CD14-positive monocyte (primary cell): ENCODE measurements around the gene POLL. TPM values are rescaled to one million over a fixed set of nuclear protein-coding genes. Genes with fewer than 3 reads are reported as not detected.

Source experiments
- DNase-seq, 3 donors: peaks; one replicate each; pipeline ENCODE4 v3.0.0-alpha.2; 2011 to 2022
- H2AFZ ChIP-seq: 2 replicates; pipeline ENCODE4 v1.6.0; 2012; ENCODE audit warnings: mild to moderate bottlenecking, low read depth, low read length, inconsistent platforms; ENCODE audit not compliant: insufficient read depth, poor library complexity, severe bottlenecking
- H3K27ac ChIP-seq, 2 donors: 1 replicate in 1 of 2; 2 replicates in 1 of 2; pipeline ENCODE4 v1.5.1; 2012 to 2013; ENCODE audit warnings: low read length in 2 of 2, control low read depth in 1 of 2, inconsistent platforms in 1 of 2, low read depth in 1 of 2, mild to moderate bottlenecking in 1 of 2
- H3K27me3 ChIP-seq, 2 donors: one replicate each; pipeline versions ENCODE4 v1.6.0 to v1.6.1; 2011 to 2013; ENCODE audit warnings: low read length in 2 of 2; ENCODE audit not compliant: control insufficient read depth in 2 of 2, insufficient read depth in 2 of 2
- H3K36me3 ChIP-seq, 2 donors: replicated peaks in 1 of 2; 1 replicate in 1 of 2; 2 replicates in 1 of 2; pipeline versions ENCODE4 v1.5.1 to v1.6.1; 2012 to 2013; ENCODE audit warnings: low read length in 2 of 2, control low read depth in 1 of 2, inconsistent platforms in 1 of 2, mild to moderate bottlenecking in 1 of 2; ENCODE audit not compliant: insufficient read depth in 2 of 2, control insufficient read depth in 1 of 2
- H3K4me1 ChIP-seq, 2 donors: 1 replicate in 1 of 2; 2 replicates in 1 of 2; pipeline versions ENCODE4 v1.5.1 to v1.6.1; 2012 to 2013; ENCODE audit warnings: low read length in 2 of 2, control low read depth in 1 of 2, inconsistent platforms in 1 of 2, mild to moderate bottlenecking in 1 of 2, moderate library complexity in 1 of 2; ENCODE audit not compliant: insufficient read depth in 2 of 2, control insufficient read depth in 1 of 2
- H3K4me2 ChIP-seq: replicated peaks from 2 replicates; pipeline ENCODE3; 2012; ENCODE audit warnings: low read length, moderate library complexity, mild to moderate bottlenecking; ENCODE audit not compliant: poor library complexity, severe bottlenecking; ENCODE audit errors: extremely low read depth
- H3K4me3 ChIP-seq, 3 experiments: fragments of 200-600 bp in 1 of 3; sonication (generic) in 1 of 3; replicated peaks in 1 of 3; 1 replicate in 2 of 3; 2 replicates in 1 of 3; pipeline ENCODE4 v1.5.1; 2011 to 2013; ENCODE audit warnings: low read length in 3 of 3, mild to moderate bottlenecking in 3 of 3, control low read depth in 2 of 3, low read depth in 2 of 3, inconsistent platforms in 1 of 3, moderate library complexity in 1 of 3
- H3K79me2 ChIP-seq: 2 replicates; pipeline ENCODE4 v1.6.0; 2012; ENCODE audit warnings: mild to moderate bottlenecking, control low read depth, inconsistent platforms, low read length, moderate library complexity; ENCODE audit not compliant: insufficient read depth
- H3K9ac ChIP-seq: 2 replicates; pipeline ENCODE4 v1.6.0; 2017; ENCODE audit warnings: low read length, mild to moderate bottlenecking; ENCODE audit not compliant: insufficient read depth, poor library complexity, severe bottlenecking
- H3K9me3 ChIP-seq, 2 donors: replicated peaks in 1 of 2; 1 replicate in 1 of 2; 2 replicates in 1 of 2; pipeline versions ENCODE4 v1.5.1 to v1.6.1; 2012 to 2013; ENCODE audit warnings: low read length in 2 of 2, control low read depth in 1 of 2; ENCODE audit not compliant: control insufficient read depth in 1 of 2, insufficient read depth in 1 of 2
- H4K20me1 ChIP-seq: 2 replicates; pipeline ENCODE4 v1.6.0; 2012; ENCODE audit warnings: mild to moderate bottlenecking, low read length, control low read depth, moderate library complexity; ENCODE audit not compliant: insufficient read depth
- H3K27ac Mint-ChIP-seq, 7 donors: one replicate each; pipeline ENCODE4 v1.8.0; 2020; ENCODE audit warnings: mild to moderate bottlenecking in 7 of 7, mixed read lengths in 7 of 7, moderate library complexity in 6 of 7, inconsistent platforms in 2 of 7
- H3K27me3 Mint-ChIP-seq, 3 donors: one replicate each; pipeline ENCODE4 v1.8.0; 2021 to 2022; ENCODE audit warnings: low read depth in 3 of 3, mild to moderate bottlenecking in 3 of 3, mixed read lengths in 3 of 3, moderate library complexity in 3 of 3, inconsistent platforms in 1 of 3
- H3K36me3 Mint-ChIP-seq, 2 donors: one replicate each; pipeline ENCODE4 v1.8.0; 2020; ENCODE audit warnings: mixed read lengths in 2 of 2, inconsistent platforms in 1 of 2, mild to moderate bottlenecking in 1 of 2
- H3K4me1 Mint-ChIP-seq: one replicate; pipeline ENCODE4 v1.8.0; 2020; ENCODE audit warnings: mild to moderate bottlenecking, mixed read lengths
- H3K4me3 Mint-ChIP-seq, 2 donors: one replicate each; pipeline ENCODE4 v1.8.0; 2020; ENCODE audit warnings: mild to moderate bottlenecking in 2 of 2, mixed read lengths in 2 of 2, moderate library complexity in 1 of 2
- H3K9me3 Mint-ChIP-seq, 7 donors: one replicate each; pipeline ENCODE4 v1.8.0; 2020 to 2022; ENCODE audit warnings: mixed read lengths in 7 of 7, mild to moderate bottlenecking in 6 of 7, moderate library complexity in 6 of 7, inconsistent platforms in 2 of 7
- CTCF ChIP-seq: fragments of 200-600 bp; IDR thresholded peaks from one replicate; pipeline ENCODE4 v1.8.0; 2022; ENCODE audit warnings: antibody characterized with exemption, mild to moderate bottlenecking
- WGBS: methylation state at CpG from one replicate; pipeline ENCODE4 v1.1.5; 2013; ENCODE audit warnings: missing lambda C conversion rate; ENCODE audit not compliant: insufficient coverage; 5-methylcytosine and 5-hydroxymethylcytosine counted together
- intact Hi-C, 2 donors: fragments of 100-400 bp; cut with micrococcal nuclease; formaldehyde crosslinking; loops; one replicate each; pipeline versions ENCODE4 v1.15.0 to v1.15.1; 2023
- polyA plus RNA-seq, 3 donors: library from polyadenylated mRNA; depleted of rRNA in 1 of 3; unstranded in 2 of 3; stranded (reverse) in 1 of 3; fragments of 300-500 nt in 2 of 3; fragments of >200 nt in 1 of 3; fragmentation: Illumina TruSeq in 2 of 3; gene quantifications; 1 replicate in 2 of 3; 2 replicates in 1 of 3; pipeline ENCODE4 v1.2.3, GENCODE V29; 2012 to 2021

POLL gene
- polyA plus RNA-seq, 3 donors, result 9.9 to 37.0 (median 10.6) TPM

- Histone ChIP-seq H3K9me3 (peaks cover 0 to 11% of the 10 kb centered on the region in 2 donors), H3K4me3 (no peak overlapping the region), H3K27ac (no peak overlapping the region), H3K79me2 (no peaks in the 10 kb centered on the region), H3K4me2 (no peak overlapping the region), H2AFZ (no peak overlapping the region), H3K4me1 (peaks cover 17 to 21% of the 10 kb centered on the region in 2 donors), H3K36me3 (peaks cover 20 to 27% of the 10 kb centered on the region in 2 donors), H3K9ac (no peak overlapping the region), H3K27me3 (peaks cover 7 to 8% of the 10 kb centered on the region in 2 donors), H4K20me1 (no peaks in the 10 kb centered on the region)
- peak overlapping the region in 1 of 7 donors; percentile 46 for H3K27ac Mint-ChIP-seq
- peaks cover 10 to 12% (median 11%) of the 10 kb centered on the region in 3 donors for H3K27me3 Mint-ChIP-seq
- no peak overlapping the region for H3K4me3 Mint-ChIP-seq
- H3K9me3 Mint-ChIP-seq, result peaks cover 0 to 7% (median 5%) of the 10 kb centered on the region in 7 donors
- H3K36me3 Mint-ChIP-seq, result peaks cover 19 to 33% of the 10 kb centered on the region in 2 donors
- intact Hi-C loops, result loop anchor here (5.0 kb wide), 2 partner anchors 302 to 362 kb away; no protein-coding TSS in a partner anchor
- no peak for TF ChIP-seq CTCF
- H3K4me1 Mint-ChIP-seq, result peaks cover 17% of the 10 kb centered on the region
- WGBS, result 97% methylated on average over 10 of the region's 25 CpGs
- DNase-seq, result no peak
These were observed 13.9 kb downstream of the POLL start for GRCh38 chr10:101573885-101574753.

DNA sequence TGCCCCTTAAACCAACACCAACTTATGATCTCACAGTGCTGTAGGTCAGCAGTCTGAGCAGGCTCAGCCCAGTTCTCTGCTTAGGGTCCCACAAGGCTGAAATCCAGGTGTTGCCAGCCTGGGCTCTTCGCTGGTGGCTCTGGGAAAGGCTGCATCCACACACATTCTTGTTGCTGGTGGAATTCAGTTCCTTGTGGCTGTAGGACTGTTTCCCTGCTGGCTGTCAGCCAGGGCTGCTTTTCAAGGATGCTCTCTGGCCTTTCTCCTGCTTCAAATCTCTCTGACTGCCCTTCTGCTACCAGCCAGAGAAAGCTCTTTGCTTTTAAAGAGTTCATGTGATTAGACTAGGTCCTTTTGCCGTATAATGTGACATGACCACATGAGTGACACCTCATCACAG, 15.3 kb downstream of the POLL start:
- intact Hi-C loops, result loop anchor here (5.0 kb wide), 2 partner anchors 300 to 360 kb away; no protein-coding TSS in a partner anchor
- WGBS, result 100% methylated on average over 2 of the region's 2 CpGs
- H3K4me3 Mint-ChIP-seq, result no peak overlapping the region

More for the DNA sequence above, 15.3 kb downstream of the POLL start:
- DNase-seq, result no peak
- Mint-ChIP-seq H3K4me1 (peaks cover 17% of the 10 kb centered on the region), H3K27me3 (peaks cover 23 to 26% (median 24%) of the 10 kb centered on the region in 3 donors), H3K27ac (no peak overlapping the region), H3K36me3 (peaks cover 11 to 19% of the 10 kb centered on the region in 2 donors), H3K9me3 (peaks cover 0 to 10% (median 6%) of the 10 kb centered on the region in 7 donors)
- H2AFZ ChIP-seq, result no peak overlapping the region
- H3K27ac ChIP-seq, result no peak overlapping the region
- TF ChIP-seq CTCF, result no peak
- H3K9ac ChIP-seq, result no peak overlapping the region
- no peak overlapping the region for H3K4me3 ChIP-seq
- H4K20me1 ChIP-seq, result no peaks in the 10 kb centered on the region
- H3K79me2 ChIP-seq, result no peaks in the 10 kb centered on the region
- peaks cover 17 to 21% of the 10 kb centered on the region in 2 donors for H3K4me1 ChIP-seq
- H3K9me3 ChIP-seq, result peaks cover 0 to 11% of the 10 kb centered on the region in 2 donors
- peaks cover 19 to 22% of the 10 kb centered on the region in 2 donors for H3K27me3 ChIP-seq
- H3K36me3 ChIP-seq, result peaks cover 9 to 13% of the 10 kb centered on the region in 2 donors
- no peak overlapping the region for H3K4me2 ChIP-seq
